ENCODE measurements around the gene FHIT.

FHIT gene

DNA sequence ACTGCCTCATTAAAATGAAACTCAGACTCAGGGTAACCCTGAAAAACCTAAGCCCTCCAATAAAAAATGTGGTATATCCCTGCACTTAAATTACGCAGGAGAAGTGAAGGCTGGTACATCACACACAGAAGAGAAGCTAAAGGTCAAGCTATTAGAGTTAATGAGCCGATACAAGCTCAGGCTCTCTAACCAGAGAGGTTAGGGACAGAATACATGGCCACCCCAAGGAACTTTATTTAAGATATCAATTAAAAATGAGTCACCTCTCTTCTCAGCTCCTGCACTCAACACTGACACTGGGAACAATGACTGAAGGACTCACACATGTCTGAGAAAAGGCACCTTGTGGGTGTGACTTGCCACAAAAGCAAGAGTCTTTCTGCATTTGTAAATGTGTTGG, 1400.8 kb downstream of the FHIT start:
- H3K4me1 Mint-ChIP-seq, result no peaks in the 10 kb centered on the region
- peaks cover 8 to 10% of the 10 kb centered on the region in 2 donors for H3K9me3 Mint-ChIP-seq
- H3K27me3 Mint-ChIP-seq, result no peaks in the 10 kb centered on the region
- H3K27ac Mint-ChIP-seq, result no peak overlapping the region
- no peak for DNase-seq
- H3K4me3 Mint-ChIP-seq, result no peak overlapping the region
- ATAC-seq, result no peak

DNA sequence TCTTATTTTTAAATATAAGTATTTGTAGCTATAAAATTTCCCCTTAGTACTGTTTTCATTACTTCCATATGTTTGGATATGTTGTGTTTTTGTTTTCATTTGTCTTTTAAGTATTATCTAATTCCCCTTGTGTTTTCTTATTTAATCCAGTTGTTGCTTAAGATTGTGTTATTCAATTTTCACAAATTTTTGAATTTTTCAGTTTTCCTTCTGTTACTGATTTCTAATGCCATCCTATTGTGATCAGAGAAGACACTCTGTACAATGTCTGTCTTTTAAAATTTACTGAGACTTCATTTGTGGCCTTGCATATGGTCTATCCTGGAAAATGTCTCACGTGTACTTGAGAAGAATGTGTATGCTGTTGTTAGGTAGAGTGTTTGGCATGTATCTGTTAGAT, 1405.9 kb downstream of the FHIT start:
- no peak overlapping the region for H3K4me3 Mint-ChIP-seq
- no peak overlapping the region for H3K27ac Mint-ChIP-seq
- ATAC-seq (no peak), DNase-seq (no peak)
- H3K4me1 Mint-ChIP-seq, result peaks cover 12% of the 10 kb centered on the region
- H3K9me3 Mint-ChIP-seq, result peaks cover 10 to 12% of the 10 kb centered on the region in 2 donors
- no peaks in the 10 kb centered on the region for H3K27me3 Mint-ChIP-seq

- Mint-ChIP-seq H3K4me3 (no peak overlapping the region), H3K9me3 (peaks cover 10 to 12% of the 10 kb centered on the region in 2 donors), H3K27me3 (no peaks in the 10 kb centered on the region), H3K27ac (no peak overlapping the region), H3K4me1 (peaks cover 25% of the 10 kb centered on the region)
- DNase-seq (no peak), ATAC-seq (no peak)
Observed at GRCh38 chr3:59843821-59844220, 1407.4 kb downstream of the FHIT start.

GRCh38 chr3:59839810-59840515, 1411.3 kb downstream of the FHIT start:
- peak; percentile 15 to 55 for DNase-seq
- no peak overlapping the region for H3K4me3 Mint-ChIP-seq

DNA sequence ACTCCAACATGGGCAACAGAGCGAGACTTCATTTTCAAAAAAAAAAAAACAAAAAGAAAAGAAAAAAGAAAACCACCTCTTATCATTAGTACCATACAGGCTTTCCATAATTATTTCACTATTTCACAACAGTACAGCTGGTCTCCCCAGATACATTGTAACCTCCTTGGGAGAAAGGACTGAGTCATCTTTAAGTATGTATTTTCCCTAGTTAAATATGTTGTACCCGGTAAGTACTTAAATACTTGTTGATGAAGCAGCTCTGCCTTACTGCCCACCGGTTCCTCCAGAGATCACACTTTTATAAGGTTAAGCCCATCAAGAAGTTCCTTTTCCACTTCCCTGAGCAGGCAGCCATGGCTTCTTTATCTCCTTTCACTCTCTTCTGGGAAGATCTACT, 1412.0 kb downstream of the FHIT start:
- peaks cover 3 to 7% of the 10 kb centered on the region in 2 donors for H3K9me3 Mint-ChIP-seq
- H3K4me1 Mint-ChIP-seq, result peaks cover 25% of the 10 kb centered on the region
- H3K27me3 Mint-ChIP-seq, result no peaks in the 10 kb centered on the region
- DNase-seq (no peak), ATAC-seq (no peak)
- peak overlapping the region in 1 of 2 donors; percentile 38 for H3K27ac Mint-ChIP-seq
- no peak overlapping the region for H3K4me3 Mint-ChIP-seq

More at GRCh38 chr3:59839810-59840515, 1411.3 kb downstream of the FHIT start:
- ATAC-seq, result peak; percentile 100
- Mint-ChIP-seq H3K27me3 (no peaks in the 10 kb centered on the region), H3K4me1 (peaks cover 25% of the 10 kb centered on the region), H3K9me3 (peaks cover 5% of the 10 kb centered on the region in 2 donors), H3K27ac (peak overlapping the region in 1 of 2 donors; percentile 38)

GRCh38 chr3:59836531-59836930, 1414.7 kb downstream of the FHIT start:
- no peak overlapping the region for H3K27ac Mint-ChIP-seq
- DNase-seq (no peak), ATAC-seq (no peak)
- peaks cover 25% of the 10 kb centered on the region for H3K4me1 Mint-ChIP-seq
- peaks cover 7 to 13% of the 10 kb centered on the region in 2 donors for H3K9me3 Mint-ChIP-seq
- H3K4me3 Mint-ChIP-seq, result no peak overlapping the region
- no peaks in the 10 kb centered on the region for H3K27me3 Mint-ChIP-seq

DNA sequence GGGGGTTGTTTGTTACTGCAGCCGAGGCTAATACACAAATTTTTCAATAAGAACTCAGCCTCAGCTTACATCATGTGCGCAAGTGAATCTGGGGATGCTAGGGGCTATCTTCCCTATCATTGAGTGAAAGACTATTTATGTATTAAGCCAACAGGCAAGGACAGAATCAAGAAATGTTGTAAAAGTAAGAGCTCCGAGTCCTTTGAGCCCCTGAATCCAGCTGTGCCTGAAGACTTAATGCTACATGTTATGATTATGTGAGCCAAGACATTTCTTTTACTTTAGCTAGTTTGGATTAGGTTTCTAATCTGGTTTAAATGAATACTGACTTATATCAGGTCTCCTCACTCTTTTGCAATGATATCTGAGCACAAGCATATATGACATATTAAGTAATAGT, 1418.5 kb downstream of the FHIT start:
- Mint-ChIP-seq H3K9me3 (peaks cover 7 to 13% of the 10 kb centered on the region in 2 donors), H3K4me1 (no peaks in the 10 kb centered on the region), H3K27ac (no peak overlapping the region), H3K27me3 (no peaks in the 10 kb centered on the region), H3K4me3 (no peak overlapping the region)
- no peak for DNase-seq
- ATAC-seq, result no peak

DNA sequence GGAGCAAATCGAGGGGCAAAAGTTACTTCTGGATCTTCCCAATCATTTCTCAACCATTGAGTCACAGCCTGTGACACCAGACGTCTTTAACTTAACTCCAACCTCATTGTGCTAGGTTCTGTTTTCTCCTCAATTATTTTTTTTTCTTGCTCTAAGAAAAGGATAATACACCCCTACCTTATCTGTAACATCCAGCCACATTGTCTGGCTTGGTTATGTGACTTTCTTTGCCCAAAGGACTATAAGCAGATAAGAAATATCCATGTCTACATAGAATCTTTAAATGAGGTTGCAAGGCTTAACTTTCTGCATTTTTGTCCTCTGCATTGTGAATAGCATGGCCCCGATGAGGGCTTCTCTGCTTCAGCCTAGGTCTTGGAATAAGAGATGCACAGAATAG, 1419.0 kb downstream of the FHIT start:
- Mint-ChIP-seq H3K4me3 (no peak overlapping the region), H3K27me3 (no peaks in the 10 kb centered on the region), H3K9me3 (peaks cover 7 to 13% of the 10 kb centered on the region in 2 donors), H3K4me1 (no peaks in the 10 kb centered on the region), H3K27ac (peak overlapping the region; percentile 10 to 75)
- no peak for DNase-seq
- ATAC-seq, result no peak

DNA sequence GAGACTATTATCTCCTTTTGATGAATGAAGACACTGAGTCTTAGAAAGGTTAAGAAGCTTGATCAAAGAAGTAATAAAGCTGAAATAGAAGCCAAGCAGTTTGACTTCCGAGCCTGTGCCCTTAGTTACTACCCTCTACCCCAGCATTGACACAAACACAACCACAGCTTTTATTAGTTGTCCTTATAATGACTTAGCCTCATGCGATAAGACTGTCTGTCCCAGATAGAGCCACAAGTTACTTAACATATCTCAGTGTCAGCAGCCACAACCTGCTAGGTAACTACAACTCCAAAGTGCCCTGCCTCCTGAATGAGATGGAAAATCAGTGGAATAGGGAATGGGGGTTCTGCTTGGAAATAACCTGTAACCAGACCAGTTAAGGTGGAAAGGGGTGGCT, 1419.9 kb downstream of the FHIT start:
- Mint-ChIP-seq H3K9me3 (peaks cover 7 to 13% of the 10 kb centered on the region in 2 donors), H3K4me1 (no peaks in the 10 kb centered on the region), H3K4me3 (no peak overlapping the region), H3K27me3 (no peaks in the 10 kb centered on the region), H3K27ac (no peak overlapping the region)
- DNase-seq (no peak), ATAC-seq (no peak)

GRCh38 chr3:59829527-59829926, 1421.7 kb downstream of the FHIT start:
- H3K4me1 Mint-ChIP-seq, result peaks cover 12% of the 10 kb centered on the region
- ATAC-seq, result no peak

GRCh38 chr3:59824876-59825275, 1426.4 kb downstream of the FHIT start:
- H3K9me3 Mint-ChIP-seq, result peaks cover 6 to 22% of the 10 kb centered on the region in 2 donors
- no peaks in the 10 kb centered on the region for H3K27me3 Mint-ChIP-seq
- DNase-seq, result no peak
- no peak overlapping the region for H3K27ac Mint-ChIP-seq
- ATAC-seq, result no peak
- peaks cover 12% of the 10 kb centered on the region for H3K4me1 Mint-ChIP-seq
- H3K4me3 Mint-ChIP-seq, result no peak overlapping the region

More at GRCh38 chr3:59829527-59829926, 1421.7 kb downstream of the FHIT start:
- Mint-ChIP-seq H3K9me3 (peaks cover 7% of the 10 kb centered on the region in 2 donors), H3K27me3 (no peaks in the 10 kb centered on the region), H3K27ac (no peak overlapping the region), H3K4me3 (no peak overlapping the region)
- DNase-seq, result no peak

DNA sequence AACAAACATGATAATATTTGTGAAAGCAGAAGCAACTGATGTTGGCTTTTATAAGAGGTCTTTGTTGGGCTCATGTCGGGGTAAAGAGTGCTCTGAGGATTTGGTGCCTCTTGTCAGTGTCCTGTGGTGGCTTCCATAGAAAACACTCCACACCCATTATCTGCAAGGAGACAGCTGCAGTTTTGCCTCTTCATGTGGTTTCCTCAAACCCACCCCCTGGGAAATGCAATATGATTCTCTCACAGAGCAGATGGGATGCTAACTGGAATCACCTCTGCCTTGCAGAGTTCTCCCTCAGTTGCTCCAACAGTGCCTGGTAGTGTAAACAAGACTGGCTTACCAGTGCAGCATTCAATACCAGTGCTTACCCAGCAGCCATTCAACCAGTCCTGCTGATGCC, 1430.0 kb downstream of the FHIT start:
- DNase-seq (no peak), ATAC-seq (no peak)
- peaks cover 6 to 22% of the 10 kb centered on the region in 2 donors for H3K9me3 Mint-ChIP-seq
- peaks cover 12% of the 10 kb centered on the region for H3K4me1 Mint-ChIP-seq
- H3K27me3 Mint-ChIP-seq, result no peaks in the 10 kb centered on the region
- H3K27ac Mint-ChIP-seq, result no peak overlapping the region
- no peak overlapping the region for H3K4me3 Mint-ChIP-seq

DNA sequence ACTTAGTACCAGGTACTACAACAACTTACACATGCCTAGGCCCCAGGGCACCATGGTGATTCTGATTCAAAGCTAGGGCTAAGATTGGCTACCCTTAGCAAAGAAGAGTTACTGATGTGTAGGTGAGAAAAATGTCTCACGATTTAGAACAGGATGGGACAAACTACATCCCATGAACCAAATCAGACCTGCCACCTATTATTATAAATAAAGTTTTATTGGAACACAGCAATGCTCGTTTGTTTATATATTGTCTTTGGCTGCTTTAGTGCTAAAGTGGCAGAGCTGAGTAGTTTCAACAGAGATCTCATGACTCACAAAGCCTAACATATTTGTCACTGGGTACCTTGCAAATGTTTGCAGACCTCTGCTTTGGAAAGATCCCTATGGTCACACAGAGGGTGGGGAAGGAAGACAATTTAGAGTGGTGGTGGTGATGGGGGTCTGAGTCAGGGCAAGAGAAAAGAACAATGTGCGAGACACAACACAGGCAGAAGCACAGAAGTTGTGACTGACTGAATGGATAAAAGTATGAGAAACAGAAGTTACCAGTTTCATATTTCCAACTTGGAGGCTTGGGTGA, 1430.8 kb downstream of the FHIT start:
- H3K4me3 Mint-ChIP-seq, result no peak overlapping the region
- ATAC-seq (no peak), DNase-seq (no peak)
- peaks cover 6 to 22% of the 10 kb centered on the region in 2 donors for H3K9me3 Mint-ChIP-seq
- H3K27ac Mint-ChIP-seq, result no peak overlapping the region
- H3K27me3 Mint-ChIP-seq, result no peaks in the 10 kb centered on the region
- H3K4me1 Mint-ChIP-seq, result peaks cover 7% of the 10 kb centered on the region

- H3K27me3 Mint-ChIP-seq, result no peaks in the 10 kb centered on the region
- peaks cover 6 to 22% of the 10 kb centered on the region in 2 donors for H3K9me3 Mint-ChIP-seq
- no peak overlapping the region for H3K27ac Mint-ChIP-seq
- ATAC-seq (no peak), DNase-seq (no peak)
- no peaks in the 10 kb centered on the region for H3K4me1 Mint-ChIP-seq
- no peak overlapping the region for H3K4me3 Mint-ChIP-seq
Observed at GRCh38 chr3:59818919-59819300, 1432.3 kb downstream of the FHIT start.

DNA sequence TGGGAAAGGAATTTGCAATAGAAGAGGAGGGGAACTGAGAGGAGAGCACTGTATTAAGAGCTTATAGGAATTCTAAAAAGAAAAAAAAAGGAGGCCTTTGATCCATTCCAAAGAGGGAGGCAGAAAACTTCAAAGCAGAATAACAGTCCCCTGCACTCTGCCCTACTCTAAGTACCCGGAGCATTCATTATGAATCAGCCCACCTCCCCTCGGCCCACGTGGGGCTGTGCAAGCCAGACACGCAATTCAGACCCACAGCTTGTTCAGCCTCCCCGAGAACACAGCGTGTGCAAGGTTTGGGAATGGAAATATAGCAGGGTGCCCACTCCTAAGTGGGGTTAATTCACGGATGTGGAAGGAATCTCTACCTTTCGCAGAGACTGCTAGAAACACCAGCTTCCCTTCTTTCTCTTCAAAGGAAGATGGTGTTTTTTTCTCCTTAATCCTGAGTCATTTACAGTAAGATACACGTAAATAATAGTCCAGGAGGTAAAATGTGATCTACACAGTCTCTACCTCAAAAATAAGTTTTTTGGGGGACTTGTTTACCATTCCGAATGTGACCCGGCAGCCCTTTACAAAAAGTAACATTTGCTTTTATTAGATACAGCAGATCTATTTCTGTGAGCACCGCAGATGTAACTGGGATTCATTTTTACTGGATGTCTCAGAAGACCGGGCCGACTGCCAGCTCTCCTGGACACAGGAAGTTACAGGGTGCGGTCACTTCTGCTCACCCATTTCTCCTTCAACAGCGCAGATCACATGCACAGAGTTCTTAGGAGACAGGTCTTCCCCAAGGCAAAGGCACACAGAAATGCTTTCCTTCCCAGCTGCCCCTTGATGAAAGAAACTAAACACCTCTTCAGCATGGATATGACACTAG, 1433.0 kb downstream of the FHIT start:
- Mint-ChIP-seq H3K27ac (no peak overlapping the region), H3K27me3 (no peaks in the 10 kb centered on the region), H3K9me3 (peaks cover 6 to 19% of the 10 kb centered on the region in 2 donors), H3K4me1 (no peaks in the 10 kb centered on the region), H3K4me3 (no peak overlapping the region)
- ATAC-seq (no peak), DNase-seq (no peak)

DNA sequence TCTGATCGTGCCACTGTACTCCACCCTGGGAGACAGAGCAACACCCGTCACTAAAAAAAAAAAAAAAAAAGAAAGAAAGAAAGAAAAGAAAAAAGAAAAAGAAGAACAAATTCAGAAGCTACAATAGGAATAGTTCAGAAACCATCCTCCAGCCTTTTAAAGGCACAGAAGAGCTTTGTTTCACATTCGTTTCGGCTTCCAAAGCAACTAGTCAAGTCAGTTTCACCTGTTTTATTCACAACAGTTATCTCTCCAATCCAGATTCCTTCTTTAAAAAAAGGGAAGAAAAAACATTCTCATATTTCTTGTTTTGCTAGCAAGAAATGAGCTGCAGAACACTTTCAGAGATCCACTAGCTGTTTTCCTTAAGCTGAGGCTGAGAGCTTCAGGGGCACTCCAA, 1433.7 kb downstream of the FHIT start:
- Mint-ChIP-seq H3K27me3 (no peaks in the 10 kb centered on the region), H3K4me1 (no peaks in the 10 kb centered on the region), H3K27ac (no peak overlapping the region), H3K4me3 (no peak overlapping the region), H3K9me3 (peaks cover 6 to 12% of the 10 kb centered on the region in 2 donors)
- no peak for ATAC-seq
- DNase-seq, result no peak
